Subcutaneous abdominal adipose tissue (tissue), 5 donors: ENCODE measurements around the gene MRPL49.
"Not testable (repeated sequence)": the region's sequence is repeated elsewhere in the genome, so short reads cannot be mapped to it uniquely, and the experiment has no call there.

ENCODE experiments used
- H3K27ac ChIP-seq: one replicate; pipeline ENCODE4 v1.7.0; 2013; ENCODE audit warnings: low read depth, mild to moderate bottlenecking, inconsistent platforms, low read length, moderate library complexity
- H3K27me3 ChIP-seq, 5 donors: one replicate each; pipeline ENCODE4 v1.7.0; 2013; ENCODE audit warnings: low read length in 5 of 5, inconsistent platforms in 1 of 5; ENCODE audit not compliant: control insufficient read depth in 5 of 5, insufficient read depth in 4 of 5
- H3K36me3 ChIP-seq, 5 donors: one replicate each; pipeline ENCODE4 v1.7.0; 2013; ENCODE audit warnings: low read length in 5 of 5; ENCODE audit not compliant: control insufficient read depth in 5 of 5, insufficient read depth in 5 of 5
- H3K4me1 ChIP-seq, 5 donors: one replicate each; pipeline ENCODE4 v1.7.0; 2013; ENCODE audit warnings: low read length in 5 of 5, mild to moderate bottlenecking in 3 of 5, moderate library complexity in 1 of 5; ENCODE audit not compliant: control insufficient read depth in 5 of 5, insufficient read depth in 5 of 5
- H3K4me3 ChIP-seq, 5 donors: one replicate each; pipeline ENCODE4 v1.7.0; 2013; ENCODE audit warnings: low read length in 5 of 5, low read depth in 1 of 5
- H3K9ac ChIP-seq, 5 donors: one replicate each; pipeline ENCODE4 v1.7.0; 2013; ENCODE audit warnings: low read length in 5 of 5, mild to moderate bottlenecking in 4 of 5, moderate library complexity in 3 of 5
- H3K9me3 ChIP-seq, 5 donors: one replicate each; pipeline ENCODE4 v1.7.0; 2013; ENCODE audit warnings: low read length in 5 of 5; ENCODE audit not compliant: control insufficient read depth in 5 of 5
- donor health status: healthy.
- donor health status: healthy.
- donor health status: healthy.
- donor health status: healthy.
- donor health status: healthy.

MRPL49 gene

GRCh38 chr11:65147352-65148075 is 25.4 kb downstream of the MRPL49 start:
- Histone ChIP-seq H3K36me3 (no peaks in the 10 kb centered on the region), H3K27me3 (no peaks in the 10 kb centered on the region), H3K4me3 (no peak overlapping the region), H3K27ac (no peak overlapping the region), H3K9me3 (peaks cover 0 to 4% (median 0%) of the 10 kb centered on the region in 5 donors), H3K9ac (no peak overlapping the region), H3K4me1 (peaks cover 0 to 11% (median 8%) of the 10 kb centered on the region in 5 donors)

- Histone ChIP-seq H3K27ac (no peak overlapping the region), H3K4me3 (no peak overlapping the region), H3K36me3 (no peaks in the 10 kb centered on the region), H3K27me3 (no peaks in the 10 kb centered on the region), H3K9me3 (peaks cover 0 to 4% (median 0%) of the 10 kb centered on the region in 5 donors), H3K4me1 (peaks cover 0 to 11% (median 8%) of the 10 kb centered on the region in 5 donors), H3K9ac (no peak overlapping the region)
Measured at GRCh38 chr11:65148657-65149056, 26.5 kb downstream of the MRPL49 start.

GRCh38 chr11:65150131-65150508 is 28.0 kb downstream of the MRPL49 start:
- H3K9ac ChIP-seq, H3K27ac ChIP-seq, H3K27me3 ChIP-seq, H3K36me3 ChIP-seq, H3K9me3 ChIP-seq: not testable (repeated sequence)
- Histone ChIP-seq H3K4me1 (peaks cover 0 to 11% (median 8%) of the 10 kb centered on the region in 5 donors), H3K4me3 (peak overlapping the region in 1 of 5 donors; percentile 22)

GRCh38 chr11:65150509-65151299 is 28.6 kb downstream of the MRPL49 start:
- peak overlapping the region in 1 of 5 donors; percentile 22 for H3K4me3 ChIP-seq

GRCh38 chr11:65151331-65151899 is 29.3 kb downstream of the MRPL49 start:
- Histone ChIP-seq H3K36me3 (no peaks in the 10 kb centered on the region), H3K9ac (no peak overlapping the region), H3K4me1 (peaks cover 0 to 11% (median 8%) of the 10 kb centered on the region in 5 donors), H3K27ac (no peak overlapping the region), H3K27me3 (no peaks in the 10 kb centered on the region), H3K9me3 (peaks cover 0 to 4% (median 0%) of the 10 kb centered on the region in 5 donors), H3K4me3 (no peak overlapping the region)

More at GRCh38 chr11:65150509-65151299, 28.6 kb downstream of the MRPL49 start:
- no peak overlapping the region for H3K27ac ChIP-seq
- H3K9me3 ChIP-seq, result peaks cover 0 to 4% (median 0%) of the 10 kb centered on the region in 5 donors
- no peaks in the 10 kb centered on the region for H3K27me3 ChIP-seq
- peaks cover 0 to 11% (median 8%) of the 10 kb centered on the region in 5 donors for H3K4me1 ChIP-seq
- H3K9ac ChIP-seq, result peak overlapping the region in 1 of 5 donors; percentile 18
- no peaks in the 10 kb centered on the region for H3K36me3 ChIP-seq

- no peak overlapping the region for H3K9ac ChIP-seq
- H3K27me3 ChIP-seq, result no peaks in the 10 kb centered on the region
- H3K27ac ChIP-seq, result no peak overlapping the region
- H3K4me3 ChIP-seq, result no peak overlapping the region
- peaks cover 0 to 3% (median 0%) of the 10 kb centered on the region in 5 donors for H3K9me3 ChIP-seq
- H3K36me3 ChIP-seq, result no peaks in the 10 kb centered on the region
- peaks cover 0 to 11% (median 8%) of the 10 kb centered on the region in 5 donors for H3K4me1 ChIP-seq
Measured at GRCh38 chr11:65152122-65152521, 30.0 kb downstream of the MRPL49 start.

- no peaks in the 10 kb centered on the region for H3K9me3 ChIP-seq
- H3K4me3 ChIP-seq, result no peak overlapping the region
- H3K9ac ChIP-seq, result no peak overlapping the region
- H3K27me3 ChIP-seq, result no peaks in the 10 kb centered on the region
- H3K27ac ChIP-seq, result no peak overlapping the region
- H3K36me3 ChIP-seq, result no peaks in the 10 kb centered on the region
- H3K4me1 ChIP-seq, result no peaks in the 10 kb centered on the region
Measured at GRCh38 chr11:65156256-65156655, 34.1 kb downstream of the MRPL49 start.

- Histone ChIP-seq H3K9me3 (no peaks in the 10 kb centered on the region), H3K27ac (no peak overlapping the region), H3K9ac (no peak overlapping the region), H3K4me3 (no peak overlapping the region), H3K4me1 (no peaks in the 10 kb centered on the region), H3K36me3 (no peaks in the 10 kb centered on the region), H3K27me3 (no peaks in the 10 kb centered on the region)
Measured at GRCh38 chr11:65156926-65157325, 34.8 kb downstream of the MRPL49 start.

GRCh38 chr11:65157336-65157735 is 35.2 kb downstream of the MRPL49 start:
- no peaks in the 10 kb centered on the region for H3K36me3 ChIP-seq
- H3K9ac ChIP-seq, result no peak overlapping the region
- no peak overlapping the region for H3K27ac ChIP-seq
- no peaks in the 10 kb centered on the region for H3K4me1 ChIP-seq
- no peaks in the 10 kb centered on the region for H3K27me3 ChIP-seq
- H3K4me3 ChIP-seq, result no peak overlapping the region
- H3K9me3 ChIP-seq, result no peaks in the 10 kb centered on the region

GRCh38 chr11:65159012-65159411 is 36.9 kb downstream of the MRPL49 start:
- Histone ChIP-seq H3K4me3 (no peak overlapping the region), H3K4me1 (no peaks in the 10 kb centered on the region), H3K27ac (no peak overlapping the region), H3K9me3 (no peaks in the 10 kb centered on the region), H3K36me3 (no peaks in the 10 kb centered on the region), H3K27me3 (no peaks in the 10 kb centered on the region), H3K9ac (no peak overlapping the region)
